NCI-H345 (cell line): ENCODE measurements around the gene ATCAY.
A peak's percentile ranks its signal among the peaks of the same experiment; 100 is the strongest.

Experiments used
- DNase-seq: peaks from one replicate; lab custom pipeline; 2025; lab: John Stamatoyannopoulos, UW

Gene ATCAY

GRCh38 chr19:3970313-3970807, 89.9 kb downstream of the ATCAY start:
- DNase-seq, result no peak

- DNase-seq, result peak; percentile 99
Observed at GRCh38 chr19:3970808-3971598, 90.5 kb downstream of the ATCAY start, which contains the start of gene DAPK3. Gene DAPK3 (minus strand): TSS chr19:3971099. CDS start chr19:3969735, 1,364 bp downstream.

- DNase-seq, result no peak
Observed at GRCh38 chr19:3975144-3975543, 94.7 kb downstream of the ATCAY start.

GRCh38 chr19:3975637-3976087, 95.2 kb downstream of the ATCAY start:
- DNase-seq, result no peak

GRCh38 chr19:3976495-3977241, 96.2 kb downstream of the ATCAY start:
- no peak for DNase-seq
